Gastroesophageal sphincter (tissue), 4 donors: Measurements from ENCODE around the gene EAF2. TPM values are rescaled to one million over a fixed set of nuclear protein-coding genes. Genes with fewer than 3 reads are reported as not detected.
A peak's percentile ranks its signal among the peaks of the same experiment; 100 is the strongest.

Experiments used
- ATAC-seq: fragments of 150-250 bp; one replicate; pipeline ENCODE4 v1.9.1; 2016; ENCODE audit warnings: mild to moderate bottlenecking, moderate library complexity
- H3K27ac ChIP-seq, 4 donors: fragments of 200-600 bp; sonication (generic) in 3 of 4; 1 replicate in 3 of 4; 2 replicates in 1 of 4; pipeline ENCODE4 v1.5.1; 2016 to 2019
- H3K27me3 ChIP-seq: fragments of 200-600 bp; sonication (generic); one replicate; pipeline ENCODE4 v1.5.1; 2019
- H3K36me3 ChIP-seq, 2 donors: fragments of 200-600 bp; sonication (generic); one replicate each; pipeline ENCODE4 v1.5.1; 2019; ENCODE audit warnings: control low read depth in 1 of 2
- H3K4me1 ChIP-seq, 3 donors: fragments of 200-600 bp; sonication (generic); 1 replicate in 2 of 3; 2 replicates in 1 of 3; pipeline ENCODE4 v1.5.1; 2016 to 2019; ENCODE audit warnings: control low read depth in 2 of 3
- H3K4me3 ChIP-seq, 2 donors: fragments of 200-600 bp; sonication (generic); one replicate each; pipeline ENCODE4 v1.5.1; 2019; ENCODE audit warnings: mild to moderate bottlenecking in 1 of 2, moderate library complexity in 1 of 2
- H3K9me3 ChIP-seq, 3 donors: fragments of 200-600 bp; sonication (generic); one replicate each; pipeline ENCODE4 v1.5.1; 2017 to 2019; ENCODE audit warnings: control low read depth in 2 of 3
- EP300 ChIP-seq: sonication (generic); formaldehyde crosslinking; IDR thresholded peaks from one replicate; pipeline ENCODE4 v1.6.1; 2017; ENCODE audit warnings: antibody characterized with exemption, mild to moderate bottlenecking
- POLR2A ChIP-seq, 2 donors: fragments of 450-650 bp; IDR thresholded peaks; one replicate each; pipeline ENCODE4 v1.6.1; 2017; ENCODE audit warnings: antibody characterized with exemption in 2 of 2, mild to moderate bottlenecking in 2 of 2, moderate library complexity in 1 of 2
- POLR2AphosphoS5 ChIP-seq: sonication (generic); formaldehyde crosslinking; IDR thresholded peaks from one replicate; pipeline ENCODE4 v1.6.1; 2017; ENCODE audit warnings: antibody characterized with exemption
- WGBS, 2 donors: methylation state at CpG; one replicate each; pipeline ENCODE4 v1.1.5; 2018; ENCODE audit warnings: low coverage in 1 of 2; 5-methylcytosine and 5-hydroxymethylcytosine counted together
- total RNA-seq, 4 donors: library from RNA; depleted of rRNA; stranded (reverse); fragments of >200 nt; gene quantifications; one replicate each; pipeline ENCODE4 v1.1.0, GENCODE V29; 2016
- TF ChIP-seq, protein P1 (sequence below), 4 experiments: fragments of 200-600 bp in 2 of 4; fragments of 450-650 bp in 2 of 4; sonication (generic) in 1 of 4; IDR thresholded peaks; one replicate each; pipeline ENCODE4 v1.5.1; 2017 to 2019; ENCODE audit warnings: antibody characterized with exemption in 4 of 4, mild to moderate bottlenecking in 2 of 4, moderate library complexity in 2 of 4

EAF2 gene
- total RNA-seq, 4 donors from 2014 or later = 2.0 to 4.8 (median 2.1) TPM

DNA sequence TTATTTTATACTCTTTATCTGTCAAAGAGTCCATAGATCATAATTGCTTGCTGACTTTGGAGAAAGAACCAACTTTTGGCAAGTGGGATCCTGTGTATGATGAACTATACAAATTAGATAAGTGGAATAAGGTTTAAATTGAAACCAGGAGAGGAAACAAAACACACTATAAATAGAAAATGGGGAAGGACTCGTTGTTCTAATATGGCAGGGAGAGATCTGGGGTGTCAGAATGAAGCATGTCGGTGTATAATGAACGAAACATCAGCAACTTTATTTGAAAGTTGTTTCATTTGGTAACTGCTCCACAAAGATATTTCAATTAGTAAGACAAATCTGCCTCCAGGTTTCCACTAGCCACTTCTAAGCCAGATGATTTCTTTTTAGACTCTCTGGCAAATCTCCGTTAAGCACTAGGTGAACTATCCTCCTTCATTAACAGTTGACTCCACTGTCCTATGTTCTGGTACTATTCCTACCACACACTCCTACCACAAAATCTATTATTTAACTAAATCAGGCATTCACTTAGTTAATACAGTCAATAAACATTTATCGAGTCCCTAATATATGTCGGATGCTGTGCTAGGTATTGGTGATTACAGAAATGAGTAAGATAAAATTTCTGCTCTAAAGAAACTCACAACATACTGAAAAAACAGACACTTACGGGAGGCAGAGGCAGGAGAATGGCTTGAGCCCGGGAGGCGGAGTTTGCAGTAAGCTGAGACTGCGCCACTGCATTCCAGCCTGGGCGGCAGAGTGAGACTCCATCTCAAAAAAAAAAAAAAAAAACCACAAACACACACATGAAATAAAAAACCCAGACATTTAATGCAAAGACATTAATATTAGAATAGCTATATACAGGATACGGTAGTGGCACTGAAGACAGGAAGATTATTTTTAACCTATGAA, 79.3 kb downstream of the EAF2 start:
- H3K9me3 ChIP-seq = no peaks in the 10 kb centered on the region
- ATAC-seq = no peak
- H3K27me3 ChIP-seq = no peaks in the 10 kb centered on the region
- peak overlapping the region in 1 of 2 donors; percentile 2 for H3K4me3 ChIP-seq
- H3K4me1 ChIP-seq = no peaks in the 10 kb centered on the region
- 42 to 53% methylated on average over 11 to 12 of the region's 12 CpGs for WGBS, 2 donors
- no peak for TF ChIP-seq POLR2A (IDR thresholded peaks at IDR 0.05)
- TF ChIP-seq, protein P1, sequence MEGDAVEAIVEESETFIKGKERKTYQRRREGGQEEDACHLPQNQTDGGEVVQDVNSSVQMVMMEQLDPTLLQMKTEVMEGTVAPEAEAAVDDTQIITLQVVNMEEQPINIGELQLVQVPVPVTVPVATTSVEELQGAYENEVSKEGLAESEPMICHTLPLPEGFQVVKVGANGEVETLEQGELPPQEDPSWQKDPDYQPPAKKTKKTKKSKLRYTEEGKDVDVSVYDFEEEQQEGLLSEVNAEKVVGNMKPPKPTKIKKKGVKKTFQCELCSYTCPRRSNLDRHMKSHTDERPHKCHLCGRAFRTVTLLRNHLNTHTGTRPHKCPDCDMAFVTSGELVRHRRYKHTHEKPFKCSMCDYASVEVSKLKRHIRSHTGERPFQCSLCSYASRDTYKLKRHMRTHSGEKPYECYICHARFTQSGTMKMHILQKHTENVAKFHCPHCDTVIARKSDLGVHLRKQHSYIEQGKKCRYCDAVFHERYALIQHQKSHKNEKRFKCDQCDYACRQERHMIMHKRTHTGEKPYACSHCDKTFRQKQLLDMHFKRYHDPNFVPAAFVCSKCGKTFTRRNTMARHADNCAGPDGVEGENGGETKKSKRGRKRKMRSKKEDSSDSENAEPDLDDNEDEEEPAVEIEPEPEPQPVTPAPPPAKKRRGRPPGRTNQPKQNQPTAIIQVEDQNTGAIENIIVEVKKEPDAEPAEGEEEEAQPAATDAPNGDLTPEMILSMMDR (IDR thresholded peaks at IDR 0.05) = no peak
- no peak for TF ChIP-seq POLR2AphosphoS5
- no peak for TF ChIP-seq EP300
- H3K36me3 ChIP-seq = no peaks in the 10 kb centered on the region
- H3K27ac ChIP-seq = peak overlapping the region in 2 of 4 donors; percentile 29 to 43

DNA sequence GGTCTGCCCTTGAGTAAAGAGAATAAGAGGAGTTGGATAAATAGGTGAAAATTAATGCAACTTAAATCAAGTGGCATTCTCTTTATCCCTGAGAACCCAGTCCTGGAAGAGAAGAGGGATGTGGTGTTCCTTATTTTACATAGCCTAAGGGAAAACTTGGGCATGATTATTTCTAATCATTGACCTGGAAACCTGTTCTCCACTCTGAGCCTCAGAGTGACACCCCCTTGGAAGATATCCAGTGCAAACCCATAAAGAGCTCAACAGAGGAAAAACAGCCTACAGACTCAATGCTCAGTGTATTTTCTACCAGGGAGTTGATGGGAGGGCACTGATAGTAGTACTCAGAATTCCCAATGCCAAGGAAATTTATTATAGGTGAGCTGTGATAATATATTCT, 81.2 kb downstream of the EAF2 start:
- Histone ChIP-seq H3K27ac (no peak overlapping the region), H3K4me1 (no peaks in the 10 kb centered on the region), H3K36me3 (no peaks in the 10 kb centered on the region), H3K27me3 (no peaks in the 10 kb centered on the region), H3K9me3 (no peaks in the 10 kb centered on the region), H3K4me3 (no peak overlapping the region)
- no peak for ATAC-seq
- TF ChIP-seq EP300 = no peak
- TF ChIP-seq, protein P1 (IDR thresholded peaks at IDR 0.05) = no peak
- TF ChIP-seq POLR2AphosphoS5 = no peak
- no peak for TF ChIP-seq POLR2A (IDR thresholded peaks at IDR 0.05)

GRCh38 chr3:121918779-121919483, 83.9 kb downstream of the EAF2 start:
- ATAC-seq = no peak
- TF ChIP-seq, protein P1 (IDR thresholded peaks at IDR 0.05) = no peak
- TF ChIP-seq EP300 (no peak), POLR2AphosphoS5 (no peak), POLR2A (IDR thresholded peaks at IDR 0.05) (no peak)
- Histone ChIP-seq H3K4me1 (no peaks in the 10 kb centered on the region), H3K27ac (no peak overlapping the region), H3K9me3 (no peaks in the 10 kb centered on the region), H3K27me3 (no peaks in the 10 kb centered on the region), H3K36me3 (no peaks in the 10 kb centered on the region), H3K4me3 (no peak overlapping the region)
- 71 to 78% methylated on average over 6 to 12 of the region's 19 CpGs for WGBS, 2 donors

DNA sequence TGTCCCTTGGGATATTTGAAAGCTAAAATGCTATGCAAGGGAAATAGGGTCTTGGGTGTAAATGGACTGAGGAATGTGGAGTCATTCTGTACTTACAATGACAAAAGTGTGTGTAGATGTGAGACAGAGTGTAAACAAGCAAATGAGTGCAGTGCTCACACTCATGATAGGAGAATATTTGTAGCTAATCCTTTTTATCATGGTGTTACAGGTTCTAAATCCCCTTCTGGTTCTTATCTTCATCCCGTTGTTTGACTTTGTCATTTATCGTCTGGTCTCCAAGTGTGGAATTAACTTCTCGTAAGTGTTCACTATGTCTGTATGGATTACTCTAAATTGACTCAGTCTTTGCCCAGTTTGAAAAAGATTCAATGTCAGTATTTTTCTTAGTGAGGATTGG, 89.7 kb downstream of the EAF2 start:
- Histone ChIP-seq H3K4me3 (no peak overlapping the region), H3K27me3 (no peaks in the 10 kb centered on the region), H3K27ac (no peak overlapping the region), H3K9me3 (no peaks in the 10 kb centered on the region), H3K4me1 (no peaks in the 10 kb centered on the region), H3K36me3 (peaks cover 0 to 10% of the 10 kb centered on the region in 2 donors)
- TF ChIP-seq, protein P1 (IDR thresholded peaks at IDR 0.05) = no peak
- TF ChIP-seq POLR2A (IDR thresholded peaks at IDR 0.05) (no peak), EP300 (no peak), POLR2AphosphoS5 (no peak)
- ATAC-seq = no peak
- 46 to 72% methylated on average over 3 of the region's 3 CpGs for WGBS, 2 donors
